K562 (cell line): ENCODE data around the gene DPEP1. TPM values are rescaled to one million over a fixed set of nuclear protein-coding genes. Genes with fewer than 3 reads are reported as not detected.
"Not testable (repeated sequence)": the region's sequence is repeated elsewhere in the genome, so short reads cannot be mapped to it uniquely, and the experiment has no call there.

Source experiments
- ATAC-seq: fragments of 200-7000 bp; cut with Tn5 transposase; 3 replicates; pipeline ENCODE4 v1.9.1; 2020; ENCODE audit warnings: moderate library complexity
- BruUV-seq: library from RNA; stranded (reverse); fragments of 400-500 nt; replicated peaks from 2 replicates; lab custom pipeline; 2021; lab: Mats Ljungman, UMichigan
- CTCF ChIA-PET: fragments of 300-600 bp; formaldehyde crosslinking; extraction: SDS; loops from one replicate; lab custom pipeline; 2021; ENCODE audit warnings: low intra/inter-chr PET ratio; lab: Yijun Ruan, JAX
- POLR2A ChIA-PET: fragments of 300-600, 350-650 bp; sonication (Branson Sonifier 250); formaldehyde crosslinking; extraction: SDS; loops from one replicate; lab custom pipeline; 2021; ENCODE audit warnings: antibody characterized with exemption, inconsistent platforms; lab: Yijun Ruan, JAX
- DNase-seq, 4 experiments: peaks; one replicate each; pipeline versions ENCODE4 v3.0.0 to v3.0.0-alpha.2; 2011 to 2018; ENCODE audit warnings: low spot score in 3 of 4, mixed read lengths in 3 of 4; ENCODE audit errors: extremely low read depth in 1 of 4
- FAIRE-seq: peaks from 2 replicates; lab custom pipeline; 2011; peaks lifted over from hg19 to GRCh38; lab: Jason Lieb, UNC
- H2AFZ ChIP-seq: 2 replicates; pipeline ENCODE4 v1.6.0; 2011; ENCODE audit warnings: low read depth, low read length, control low read depth, inconsistent platforms
- H3K27ac ChIP-seq: fragments of 200-600 bp; 3 replicates; pipeline ENCODE4 v1.8.0; 2011; ENCODE audit warnings: low read depth, mild to moderate bottlenecking, control low read depth, inconsistent platforms, low read length, moderate library complexity, mixed read lengths; ENCODE audit errors: extremely low read depth
- H3K27me3 ChIP-seq, 2 experiments: fragments of 300-600 bp in 1 of 2; 2 replicates in 1 of 2; 3 replicates in 1 of 2; pipeline versions ENCODE4 v1.6.0 to v1.8.0; 2011; ENCODE audit warnings: inconsistent platforms in 2 of 2, low read length in 2 of 2, mild to moderate bottlenecking in 1 of 2, mixed read lengths in 1 of 2, moderate library complexity in 1 of 2; ENCODE audit not compliant: control insufficient read depth in 2 of 2, insufficient read depth in 2 of 2
- H3K36me3 ChIP-seq: fragments of 300-600 bp; 3 replicates; pipeline ENCODE4 v1.8.0; 2011; ENCODE audit warnings: mild to moderate bottlenecking, low read length, inconsistent platforms; ENCODE audit not compliant: control insufficient read depth, insufficient read depth
- H3K4me1 ChIP-seq, 2 experiments: fragments of 200-600 bp in 1 of 2; replicated peaks in 1 of 2; 2 replicates in 1 of 2; 3 replicates in 1 of 2; pipeline versions ENCODE4 v1.5.1 to v1.8.0; 2011; ENCODE audit warnings: inconsistent platforms in 2 of 2, low read length in 2 of 2, mild to moderate bottlenecking in 1 of 2, mixed read lengths in 1 of 2, moderate library complexity in 1 of 2; ENCODE audit not compliant: control insufficient read depth in 2 of 2, insufficient read depth in 2 of 2
- H3K4me2 ChIP-seq: 2 replicates; pipeline ENCODE4 v1.6.1; 2011; ENCODE audit warnings: low read length, control low read depth, inconsistent platforms, mixed read lengths; ENCODE audit not compliant: insufficient read depth
- H3K4me3 ChIP-seq: fragments of 200-600 bp; sonication (generic), shearing (Covaris generic); 2 replicates; pipeline ENCODE4 v1.5.1; 2016; ENCODE audit warnings: control low read depth, inconsistent platforms
- H3K79me2 ChIP-seq: fragments of 200-600 bp; 3 replicates; pipeline ENCODE4 v1.8.0; 2011; ENCODE audit warnings: low read length, inconsistent platforms; ENCODE audit not compliant: control insufficient read depth, insufficient read depth
- H3K9ac ChIP-seq, 2 experiments: 2 replicates each; pipeline versions ENCODE4 v1.6.0 to v1.6.1; 2011; ENCODE audit warnings: low read depth in 2 of 2, low read length in 2 of 2, control low read depth in 1 of 2, inconsistent platforms in 1 of 2, mild to moderate bottlenecking in 1 of 2, mixed read lengths in 1 of 2; ENCODE audit not compliant: insufficient read depth in 1 of 2
- H3K9me1 ChIP-seq: one replicate; pipeline ENCODE4 v1.6.0; 2011; ENCODE audit warnings: inconsistent platforms, mild to moderate bottlenecking, low read length, moderate library complexity; ENCODE audit not compliant: control insufficient read depth, insufficient read depth
- H3K9me3 ChIP-seq: replicated peaks from 2 replicates; pipeline ENCODE4 v1.5.1; 2011; ENCODE audit warnings: low read depth, low read length, inconsistent platforms; ENCODE audit not compliant: control insufficient read depth, insufficient read depth
- H4K20me1 ChIP-seq: replicated peaks from 2 replicates; pipeline ENCODE4 v1.6.1; 2011; ENCODE audit warnings: low read length, inconsistent platforms, mixed read lengths; ENCODE audit not compliant: control insufficient read depth, insufficient read depth
- ATF1 ChIP-seq, 2 experiments: fragments of 450-650 bp in 1 of 2; IDR thresholded peaks; 2 replicates each; pipeline ENCODE4 v1.6.1; 2016; ENCODE audit warnings: missing compliant biosample characterization in 1 of 2, missing genetic modification characterization in 1 of 2
- ATF3 ChIP-seq, 2 experiments: fragments of 450-650 bp in 1 of 2; sonication (generic) in 1 of 2; formaldehyde crosslinking in 1 of 2; IDR thresholded peaks in 1 of 2; conservative IDR thresholded peaks in 1 of 2; 2 replicates each; pipeline versions ENCODE4 v1.6.1 to v1.8.1; 2016 to 2023; ENCODE audit warnings: mild to moderate bottlenecking in 2 of 2, moderate library complexity in 2 of 2, inconsistent platforms in 1 of 2, missing genetic modification reagents in 1 of 2
- ATF7 ChIP-seq: fragments of 450-650 bp; IDR thresholded peaks from 2 replicates; pipeline ENCODE4 v1.7.1; 2014; ENCODE audit warnings: mild to moderate bottlenecking, moderate library complexity
- CREB1 ChIP-seq, 2 experiments: sonication (generic) in 1 of 2; formaldehyde crosslinking in 1 of 2; IDR thresholded peaks; 2 replicates each; pipeline versions ENCODE4 v1.6.1 to v1.8.0; 2012 to 2022; ENCODE audit warnings: inconsistent platforms in 1 of 2, mild to moderate bottlenecking in 1 of 2, missing genetic modification reagents in 1 of 2, moderate library complexity in 1 of 2
- CREM ChIP-seq: IDR thresholded peaks from 2 replicates; pipeline ENCODE4 v1.6.1; 2014; ENCODE audit warnings: antibody characterized with exemption, low read depth
- EGR1 ChIP-seq: fragments of 450-650 bp; conservative IDR thresholded peaks from 2 replicates; pipeline ENCODE4 v1.6.1; 2017; ENCODE audit warnings: mild to moderate bottlenecking
- JUND ChIP-seq, 2 experiments: IDR thresholded peaks; 2 replicates in 1 of 2; 3 replicates in 1 of 2; pipeline ENCODE4 v1.6.1; 2011; ENCODE audit warnings: borderline replicate concordance in 2 of 2, low read depth in 2 of 2, low read length in 2 of 2, improper control_type of control experiment in 1 of 2, missing biosample characterization in 1 of 2, missing genetic modification characterization in 1 of 2, missing genetic modification reagents in 1 of 2
- SPI1 ChIP-seq: IDR thresholded peaks from 2 replicates; pipeline ENCODE4 v1.6.1; 2011; ENCODE audit warnings: low read depth, low read length, control low read depth, borderline replicate concordance
- TFAP4 ChIP-seq: sonication (generic); formaldehyde crosslinking; IDR thresholded peaks from 2 replicates; pipeline ENCODE4 v1.8.0; 2022; ENCODE audit warnings: missing genetic modification reagents, mild to moderate bottlenecking, moderate library complexity, borderline replicate concordance
- ZNF134 ChIP-seq: fragments of 250-450 bp; sonication (Bioruptor Pico); conservative IDR thresholded peaks from 2 replicates; pipeline ENCODE4 v1.4.0; 2020
- WGBS: fragments of 100-300 bp; shearing (Covaris generic); methylation state at CpG from one replicate; pipeline ENCODE4 v1.1.6; 2016; ENCODE audit warnings: low coverage, mixed read lengths; ENCODE audit not compliant: insufficient coverage; ENCODE audit errors: missing lambda C conversion rate; 5-methylcytosine and 5-hydroxymethylcytosine counted together
- in situ Hi-C: fragments of 300-500 bp; cut with MboI; formaldehyde crosslinking; loops from 4 replicates; pipeline ENCODE4 v1.15.0; 2018; ENCODE audit warnings: inconsistent platforms, mixed read lengths
- intact Hi-C: fragments of 100-400 bp; cut with micrococcal nuclease; formaldehyde crosslinking; loops from 2 replicates; pipeline ENCODE4 v1.14.2; 2022
- polyA plus RNA-seq, 8 experiments: library from polyadenylated mRNA; depleted of rRNA in 4 of 8; stranded (reverse) in 5 of 8; unstranded in 3 of 8; fragments of >200 nt; fragmentation: Nextera tagmentation in 2 of 8; fragmentation: Illumina TruSeq in 1 of 8; extraction: Ambion mirVana in 2 of 8; extraction: Trizol in 1 of 8; gene quantifications; 2 replicates each; pipeline versions ENCODE4 v1.2.1 to v1.2.3, GENCODE V29; 2011 to 2014; ENCODE audit warnings: inconsistent platforms in 1 of 8, missing spikeins in 1 of 8
- total RNA-seq, 7 experiments: library from RNA; depleted of rRNA in 6 of 7; stranded (reverse); fragments of >200 nt in 6 of 7; fragmentation: Illumina TruSeq in 2 of 7; extraction: Trizol in 2 of 7; gene quantifications; 2 replicates each; pipeline versions ENCODE4 v1.2.1 to v1.2.3, GENCODE V29; 2011 to 2021; ENCODE audit warnings: low replicate concordance in 1 of 7

DPEP1 gene
- total and polyA plus RNA-seq, 9 of the 15 experiments (the other 6 are each of a cell fraction or from before 2014, with no cell fraction given), result 0.14 to 0.31 (median 0.20) TPM; not detected in 6

- H3K27me3 ChIP-seq; H3K4me3 ChIP-seq; H2AFZ ChIP-seq; H4K20me1 ChIP-seq; CTCF ChIA-PET; H3K9ac ChIP-seq; in situ Hi-C loops; H3K9me3 ChIP-seq; intact Hi-C loops; BruUV-seq; H3K4me2 ChIP-seq; H3K9me1 ChIP-seq; TF ChIP-seq JUND (tag; IDR thresholded peaks at IDR 0.05; ENCODE audit: borderline replicate concordance, low read depth, low read length); ATF3 (CRISPR knock-in tag; conservative IDR thresholded peaks at IDR 0.05); ATF1 (CRISPR knock-in tag; IDR thresholded peaks at IDR 0.05): not testable (repeated sequence)
- TF ChIP-seq ATF7 (peak; percentile 39; the same call in 1 of the 2 replicates), TFAP4 (CRISPR knock-in tag) (peak; percentile 21; the same call in 1 of the 2 replicates), CREM (peak; percentile 90), CREB1 (IDR thresholded peaks at IDR 0.05) (peak; percentile 46), CREB1 (CRISPR knock-in tag; IDR thresholded peaks at IDR 0.05) (peak; percentile 59; the same call in 1 of the 2 replicates), JUND (IDR thresholded peaks at IDR 0.05; ENCODE audit: borderline replicate concordance, low read depth, low read length) (0 out of 2 replicates have a peak, but pooled peaks have one; percentile 18), ATF3 (IDR thresholded peaks at IDR 0.05) (peak; percentile 40; the same call in 1 of the 2 replicates), ATF1 (tag; IDR thresholded peaks at IDR 0.05) (0 out of 2 replicates have a peak, but pooled peaks have one; percentile 16), ZNF134 (CRISPR knock-in tag) (0 out of 2 replicates have a peak, but pooled peaks have one; percentile 67), EGR1 (peak; percentile 79), SPI1 (peak; percentile 77)
- Histone ChIP-seq H3K79me2 (peaks cover 18% of the 10 kb centered on the region), H3K36me3 (peaks cover 44% of the 10 kb centered on the region), H3K4me1 (peaks cover 3 to 10% of the 10 kb centered on the region in 2 experiments; a peak in 2 of 5 replicates), H3K27ac (peak overlapping the region; percentile 32; the same call in 1 of the 3 replicates)
- POLR2A ChIA-PET, result interaction anchor here (0.6 to 0.9 kb wide), 2 partner anchors 100 to 152 kb away, joined by 3 to 4 read pairs; partner anchors contain the start of gene FANCA
- WGBS, result 45% methylated on average over 9 of the region's 11 CpGs
- FAIRE-seq (peak; percentile 85), DNase-seq (peak in 3 of 4 experiments; percentile 15 to 59 (median 51)), ATAC-seq (peak; percentile 77)
These were observed 50.8 kb downstream of the DPEP1 start for GRCh38 chr16:89664238-89664637.
